NB4 (cell line): Measurements from ENCODE around the gene HOXB8.

Source experiments
- DNase-seq: peaks from one replicate; pipeline ENCODE4 v3.0.0; 2010; ENCODE audit warnings: low read depth
- H3K4me3 ChIP-seq: one replicate; pipeline ENCODE4 v1.5.1; 2011; ENCODE audit warnings: mild to moderate bottlenecking, low read depth, low read length, moderate library complexity
- MYC ChIP-seq: IDR thresholded peaks from 2 replicates; pipeline ENCODE4 v1.6.1; 2011; ENCODE audit warnings: low read depth, low read length
- POLR2A ChIP-seq: IDR thresholded peaks from 2 replicates; pipeline ENCODE4 v1.6.1; 2011; ENCODE audit warnings: mild to moderate bottlenecking; ENCODE audit not compliant: insufficient read length; ENCODE audit errors: extremely low read depth
- TF ChIP-seq, protein P1 (sequence below): IDR thresholded peaks from one replicate; pipeline ENCODE4 v1.5.1; 2012; ENCODE audit warnings: low read depth, low read length
- TF ChIP-seq, protein P2 (sequence below): IDR thresholded peaks from 2 replicates; pipeline ENCODE4 v1.6.1; 2011; ENCODE audit warnings: low read depth, low read length

HOXB8 gene

DNA sequence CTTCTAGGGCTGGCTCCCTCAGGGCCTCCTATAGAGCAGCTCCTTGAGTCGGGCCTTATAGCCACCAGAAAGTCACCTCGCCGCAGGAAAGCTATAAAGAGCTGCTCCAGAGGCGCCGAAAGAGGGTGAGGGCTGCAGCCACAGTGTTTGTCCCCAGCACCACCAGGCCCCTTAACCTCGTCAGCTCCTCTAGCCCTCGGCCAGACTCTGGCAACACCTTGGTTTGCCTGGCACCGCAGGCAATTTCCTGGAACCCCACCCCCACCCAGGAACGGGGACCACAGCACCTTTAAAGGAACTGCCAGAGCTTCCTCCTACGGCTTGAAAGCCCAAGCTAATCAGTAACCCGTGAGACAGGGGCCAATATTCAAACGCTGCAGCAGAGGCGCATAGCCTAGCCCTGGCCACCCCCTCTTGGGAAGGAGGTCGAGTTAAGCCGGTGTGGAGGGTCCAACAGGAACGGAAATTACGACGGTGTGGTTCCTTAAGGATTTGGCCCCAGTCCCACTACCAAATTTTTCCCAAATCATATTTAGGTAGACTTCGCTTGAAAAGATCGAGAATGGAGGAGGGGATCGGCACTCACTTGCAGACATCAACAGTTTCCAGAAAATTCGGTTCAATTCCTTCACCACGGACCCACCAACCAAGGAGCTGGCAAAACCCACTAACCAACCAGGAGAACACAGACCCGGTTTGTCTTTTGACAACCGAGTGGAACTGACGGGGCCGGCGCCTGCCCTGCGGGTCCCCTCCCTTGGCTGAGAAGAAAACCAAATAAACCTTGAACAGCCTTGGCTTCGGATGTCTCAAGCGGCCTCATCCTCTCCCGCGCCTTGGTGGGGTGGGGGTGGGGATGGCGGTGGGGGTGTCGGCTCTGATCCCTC, 13.3 kb downstream of the HOXB8 start:
- no peak for DNase-seq
- H3K4me3 ChIP-seq, result no peak overlapping the region
- no peak for TF ChIP-seq POLR2A
- TF ChIP-seq, protein P1, sequence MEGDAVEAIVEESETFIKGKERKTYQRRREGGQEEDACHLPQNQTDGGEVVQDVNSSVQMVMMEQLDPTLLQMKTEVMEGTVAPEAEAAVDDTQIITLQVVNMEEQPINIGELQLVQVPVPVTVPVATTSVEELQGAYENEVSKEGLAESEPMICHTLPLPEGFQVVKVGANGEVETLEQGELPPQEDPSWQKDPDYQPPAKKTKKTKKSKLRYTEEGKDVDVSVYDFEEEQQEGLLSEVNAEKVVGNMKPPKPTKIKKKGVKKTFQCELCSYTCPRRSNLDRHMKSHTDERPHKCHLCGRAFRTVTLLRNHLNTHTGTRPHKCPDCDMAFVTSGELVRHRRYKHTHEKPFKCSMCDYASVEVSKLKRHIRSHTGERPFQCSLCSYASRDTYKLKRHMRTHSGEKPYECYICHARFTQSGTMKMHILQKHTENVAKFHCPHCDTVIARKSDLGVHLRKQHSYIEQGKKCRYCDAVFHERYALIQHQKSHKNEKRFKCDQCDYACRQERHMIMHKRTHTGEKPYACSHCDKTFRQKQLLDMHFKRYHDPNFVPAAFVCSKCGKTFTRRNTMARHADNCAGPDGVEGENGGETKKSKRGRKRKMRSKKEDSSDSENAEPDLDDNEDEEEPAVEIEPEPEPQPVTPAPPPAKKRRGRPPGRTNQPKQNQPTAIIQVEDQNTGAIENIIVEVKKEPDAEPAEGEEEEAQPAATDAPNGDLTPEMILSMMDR, result no peak
- TF ChIP-seq, protein P2, sequence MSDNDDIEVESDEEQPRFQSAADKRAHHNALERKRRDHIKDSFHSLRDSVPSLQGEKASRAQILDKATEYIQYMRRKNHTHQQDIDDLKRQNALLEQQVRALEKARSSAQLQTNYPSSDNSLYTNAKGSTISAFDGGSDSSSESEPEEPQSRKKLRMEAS, result no peak
- TF ChIP-seq MYC, result no peak

DNA sequence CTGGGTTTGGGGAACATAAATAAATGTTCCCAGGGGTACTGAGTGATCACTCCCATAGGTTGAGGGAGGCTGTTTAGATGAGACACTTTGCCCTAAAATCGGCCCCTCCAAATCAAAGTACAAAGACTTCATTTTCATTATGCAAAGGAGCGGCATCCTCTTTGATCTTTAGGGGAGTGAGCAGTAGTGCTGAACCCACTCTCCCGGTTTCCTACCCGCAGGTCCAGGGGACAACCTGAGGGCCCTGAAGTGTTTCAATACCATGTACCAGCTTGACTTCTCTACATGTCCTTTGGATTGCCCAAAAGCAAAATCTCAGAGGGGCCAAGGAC, 13.9 kb downstream of the HOXB8 start:
- no peak overlapping the region for H3K4me3 ChIP-seq
- TF ChIP-seq, protein P1, result no peak
- TF ChIP-seq POLR2A (no peak), MYC (no peak)
- TF ChIP-seq, protein P2, result no peak
- no peak for DNase-seq

DNA sequence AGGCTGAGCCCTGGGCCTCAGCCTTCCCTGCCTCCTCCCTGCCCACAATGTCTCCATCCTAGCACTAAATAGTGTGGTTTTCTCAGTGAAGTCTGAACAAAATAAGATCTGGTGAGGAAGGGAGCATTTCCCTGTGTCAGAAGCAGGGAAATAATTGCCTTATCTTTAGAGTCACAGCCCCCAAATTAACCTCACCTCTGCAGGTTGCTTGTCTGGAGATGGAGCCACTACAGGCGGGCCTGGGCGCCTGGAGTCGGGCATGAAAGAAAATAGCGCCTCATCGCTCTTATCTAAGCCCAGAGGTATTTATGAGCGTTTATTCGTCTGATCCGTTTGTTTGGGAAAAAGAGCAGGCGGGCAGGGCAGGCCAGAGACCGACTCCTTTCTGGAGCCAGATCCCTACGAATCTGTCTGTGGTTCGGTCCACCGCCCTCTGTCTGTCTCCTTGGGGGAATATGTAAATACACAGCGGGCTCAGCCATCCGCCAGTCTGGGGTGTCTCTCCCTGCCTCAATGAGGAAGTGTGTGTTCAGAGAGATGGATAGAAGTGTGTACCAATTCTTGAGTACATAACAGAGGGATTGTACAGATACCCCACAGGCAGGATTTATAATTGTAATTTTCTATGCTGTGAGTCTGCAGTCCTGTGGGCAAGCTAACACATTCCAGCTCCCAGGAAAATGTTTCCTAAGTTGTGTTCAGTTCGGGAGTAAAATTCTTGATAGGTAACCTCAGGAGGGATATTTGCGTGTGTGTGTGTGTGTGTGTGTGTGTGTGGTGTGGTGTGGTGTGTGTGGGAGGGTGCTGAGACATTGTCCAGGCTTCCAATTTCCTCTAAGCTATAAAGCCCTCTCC, 14.6 kb downstream of the HOXB8 start:
- TF ChIP-seq, protein P1, result no peak
- TF ChIP-seq, protein P2, result no peak
- TF ChIP-seq POLR2A (no peak), MYC (no peak)
- no peak for DNase-seq
- H3K4me3 ChIP-seq, result no peak overlapping the region

DNA sequence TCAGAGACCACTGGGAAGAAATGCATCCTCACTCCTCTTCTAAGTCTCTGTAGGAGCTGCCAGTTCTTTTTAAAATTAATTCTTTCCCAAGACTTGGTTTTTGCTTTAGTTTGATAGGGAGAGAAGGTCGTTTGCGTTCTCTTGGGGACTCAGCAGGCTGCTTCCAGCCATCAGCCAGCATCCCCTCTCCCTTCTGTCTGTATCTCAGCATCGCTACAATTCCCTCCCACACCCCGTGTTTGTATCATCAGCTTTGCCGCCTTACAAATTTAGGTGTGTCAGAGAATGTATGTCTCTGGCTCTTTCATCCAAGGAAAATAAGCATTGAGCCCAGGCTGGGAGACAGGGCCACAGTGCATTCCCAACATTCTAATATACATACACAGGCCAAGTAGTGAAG, 15.7 kb downstream of the HOXB8 start:
- TF ChIP-seq, protein P2, result no peak
- TF ChIP-seq MYC (no peak), POLR2A (no peak)
- TF ChIP-seq, protein P1, result no peak
- H3K4me3 ChIP-seq, result no peak overlapping the region
- no peak for DNase-seq

DNA sequence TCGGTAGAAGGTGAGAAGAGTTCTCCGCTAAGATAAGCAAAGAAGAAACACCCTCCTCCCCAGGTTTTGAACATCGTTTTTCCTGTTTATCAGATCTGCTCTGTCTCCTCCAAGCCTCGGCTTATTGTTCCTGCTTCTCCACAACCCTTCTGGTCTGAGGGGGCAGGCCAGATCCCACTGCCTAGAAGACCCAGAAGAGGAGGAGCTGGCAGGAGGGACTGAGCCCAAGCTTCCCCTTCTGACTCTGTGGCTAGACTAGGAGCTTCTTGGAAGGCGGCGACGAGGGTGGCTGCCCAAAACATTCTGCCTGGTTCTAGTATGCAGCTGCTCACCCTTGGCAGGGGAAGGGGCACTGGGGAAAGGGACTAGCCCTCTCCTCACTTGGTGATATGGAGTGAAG, 16.4 kb downstream of the HOXB8 start:
- TF ChIP-seq POLR2A, result no peak
- TF ChIP-seq, protein P2, result no peak
- TF ChIP-seq, protein P1, result no peak
- TF ChIP-seq MYC, result no peak
- no peak for DNase-seq
- H3K4me3 ChIP-seq, result no peak overlapping the region
